NCI-H524 (cell line): ENCODE measurements around the gene KCNC1.
A peak's percentile ranks its signal among the peaks of the same experiment; 100 is the strongest.

Experiments used
- DNase-seq, 2 experiments: peaks; one replicate each; lab custom pipeline; 2025; lab: John Stamatoyannopoulos, UW

KCNC1 gene

DNA sequence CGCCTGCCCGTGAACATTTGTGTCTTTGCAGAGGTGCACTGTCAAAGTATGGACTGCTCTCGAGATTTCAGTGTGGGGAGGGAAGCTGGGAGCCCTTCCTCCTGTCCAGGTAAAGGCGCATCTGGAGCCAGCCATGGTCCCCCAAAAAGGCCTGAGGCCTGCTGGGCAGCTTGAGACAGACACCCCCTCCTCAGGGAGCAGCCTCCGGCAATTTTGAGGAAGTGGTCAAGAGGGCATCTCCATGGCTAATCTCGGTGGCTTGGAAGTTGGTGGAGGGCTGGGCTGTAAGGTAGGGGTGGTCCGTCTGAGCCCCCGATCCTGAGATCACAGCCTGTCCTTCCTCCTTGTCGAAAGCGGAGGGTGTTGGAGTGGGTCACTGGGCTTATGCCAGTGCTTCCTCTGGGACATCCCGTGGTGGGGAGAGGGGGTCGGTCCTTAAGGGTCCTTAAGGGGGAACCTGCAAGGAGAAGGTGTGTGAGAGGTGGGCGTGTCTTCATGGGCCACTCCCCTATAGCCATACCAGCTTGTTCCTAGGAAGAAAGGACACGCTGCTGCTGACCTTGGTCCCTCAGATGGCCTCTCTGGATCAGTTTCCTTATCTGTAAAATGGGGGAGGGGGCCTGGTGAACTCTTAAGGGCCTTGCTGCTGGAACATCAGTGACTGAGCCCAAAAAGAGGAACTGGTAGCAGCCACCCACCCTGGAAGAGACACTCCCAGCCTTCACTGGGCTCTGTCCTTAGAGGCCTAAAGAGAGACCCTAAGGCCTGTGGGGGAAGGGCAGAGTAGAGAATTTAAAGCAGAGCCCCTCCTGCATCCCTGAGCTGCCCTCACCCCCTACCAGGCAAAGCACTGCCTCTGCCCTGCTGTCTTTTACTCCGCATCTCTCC is 2.6 kb downstream of the KCNC1 start:
- no peak for DNase-seq

DNA sequence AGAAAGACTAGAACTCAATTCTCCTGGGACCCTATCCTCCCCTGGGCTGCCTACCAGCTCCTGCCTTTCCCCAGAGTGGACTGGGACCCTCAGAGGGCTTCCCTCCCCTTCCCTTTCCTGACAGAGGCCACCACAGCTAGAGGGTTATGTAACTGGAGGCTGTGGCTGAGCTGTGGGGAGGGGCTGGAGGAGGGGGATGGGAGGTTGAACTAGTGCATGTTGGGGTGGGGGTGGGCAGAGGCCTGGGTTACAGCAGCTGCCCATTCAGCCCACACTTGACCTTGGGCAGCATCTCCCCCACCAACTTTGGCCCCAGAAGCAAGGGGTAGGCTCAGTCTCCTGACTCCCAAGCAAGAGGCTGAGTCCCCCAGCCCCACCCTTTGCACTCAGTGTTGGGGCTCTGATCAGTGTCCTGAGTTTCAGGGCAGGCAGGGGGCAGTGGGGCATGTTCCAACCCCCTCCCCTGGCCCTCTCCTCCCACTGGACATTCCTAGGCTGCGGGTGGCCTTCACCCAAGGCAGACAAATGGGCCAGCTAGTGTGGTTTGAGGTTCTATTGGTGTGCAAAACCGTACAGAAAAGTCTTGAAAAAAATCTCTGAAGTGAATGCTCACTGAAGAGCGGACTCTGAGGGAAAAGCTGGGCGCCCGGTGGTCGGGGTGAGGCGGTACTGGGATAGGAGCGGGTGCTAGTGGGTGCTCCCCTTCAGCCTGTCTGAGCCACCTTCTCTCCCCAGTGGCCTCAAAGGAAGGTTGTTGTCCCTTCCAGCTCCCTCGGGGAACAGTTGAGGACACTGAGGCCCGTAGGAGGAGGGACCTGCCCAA is 3.8 kb downstream of the KCNC1 start:
- no peak for DNase-seq

DNA sequence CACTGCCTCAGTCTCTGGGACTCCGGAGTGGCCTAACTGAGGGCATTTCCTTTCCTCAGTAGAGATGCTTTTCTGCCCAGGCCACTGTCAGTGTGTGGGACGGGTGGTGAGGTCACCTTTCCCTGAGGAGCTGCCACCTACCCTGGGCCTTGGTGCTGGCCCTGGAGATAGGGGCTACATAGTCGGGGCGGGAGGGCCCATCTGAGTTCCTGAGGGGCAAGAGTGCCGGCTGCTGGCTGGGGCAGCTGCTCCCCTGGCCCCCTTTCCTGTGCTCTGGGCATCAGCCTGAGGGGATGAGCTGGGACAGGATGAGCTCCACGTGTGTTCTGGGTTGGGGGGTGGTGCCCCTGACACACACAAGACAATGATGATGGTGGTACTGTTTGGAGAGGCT is 5.4 kb downstream of the KCNC1 start:
- DNase-seq, result no peak

DNA sequence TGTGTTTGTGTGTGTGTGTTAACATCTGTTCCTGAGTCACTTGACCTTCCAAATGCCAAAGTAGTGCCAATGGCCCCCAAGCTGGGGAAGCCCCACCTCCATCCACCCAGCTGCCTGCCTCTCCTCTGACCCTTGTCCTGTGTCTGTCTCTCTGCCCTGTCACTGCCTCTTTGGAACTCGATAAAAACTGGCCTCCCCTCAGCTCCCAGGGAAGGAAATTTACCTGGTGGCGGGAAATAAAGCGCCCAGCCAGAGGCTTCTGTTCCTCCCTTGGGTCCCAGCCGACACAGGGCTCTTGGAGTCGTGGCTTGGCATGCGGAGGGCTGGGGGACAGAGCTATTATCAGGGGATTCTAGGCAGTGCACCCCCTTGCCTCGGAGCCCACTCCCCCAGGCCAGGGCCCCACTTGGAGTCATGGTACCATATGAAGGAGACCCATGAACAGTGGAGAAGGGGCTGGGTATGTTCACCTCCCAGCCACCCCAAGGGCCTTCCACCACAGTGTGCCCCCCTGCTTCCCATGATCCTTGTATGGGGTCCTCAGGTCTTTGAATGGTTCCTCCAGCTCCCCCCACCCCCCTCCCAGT is 6.2 kb downstream of the KCNC1 start:
- DNase-seq, result peak in 1 of 2 experiments; percentile 28

DNA sequence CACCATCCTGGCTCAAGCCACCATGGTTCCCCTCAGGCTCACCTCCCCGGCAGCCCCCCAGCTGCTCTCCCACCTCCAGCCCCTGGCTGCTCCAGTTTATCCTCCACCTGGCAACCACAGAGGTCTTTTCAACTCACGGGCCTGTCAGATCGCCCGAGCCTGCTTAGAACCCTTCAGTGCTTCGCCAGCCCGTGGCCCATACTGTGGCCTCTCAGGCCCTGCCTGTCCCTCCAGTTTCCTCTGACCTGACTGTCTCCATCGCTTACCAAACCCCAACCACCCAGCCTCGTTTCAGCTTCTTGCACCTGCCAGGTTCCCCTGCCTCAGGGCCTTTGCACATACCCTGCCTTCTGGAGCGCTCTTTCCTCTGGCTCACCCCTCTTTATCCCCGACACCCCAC is 6.9 kb downstream of the KCNC1 start:
- no peak for DNase-seq

DNA sequence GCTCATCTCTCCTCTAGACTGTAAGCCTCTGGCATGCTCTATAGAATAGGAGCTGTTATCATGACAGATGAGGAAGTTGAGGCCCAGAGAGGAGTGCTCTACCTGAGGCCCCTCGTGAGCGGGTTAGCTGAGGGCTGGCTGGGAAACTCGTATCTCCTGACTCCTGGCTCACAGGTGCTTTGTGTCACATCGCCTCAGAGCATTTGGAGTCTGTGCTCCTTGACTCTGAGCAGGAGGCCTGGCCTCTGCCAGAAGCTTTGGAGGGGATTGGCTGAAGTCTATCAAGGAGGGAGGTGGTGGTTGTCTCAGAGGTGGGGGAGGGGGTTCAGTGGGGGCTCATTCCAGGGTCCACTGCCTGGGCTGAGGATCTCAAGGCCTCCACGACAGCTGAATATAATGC is 7.4 kb downstream of the KCNC1 start:
- DNase-seq, result no peak

DNA sequence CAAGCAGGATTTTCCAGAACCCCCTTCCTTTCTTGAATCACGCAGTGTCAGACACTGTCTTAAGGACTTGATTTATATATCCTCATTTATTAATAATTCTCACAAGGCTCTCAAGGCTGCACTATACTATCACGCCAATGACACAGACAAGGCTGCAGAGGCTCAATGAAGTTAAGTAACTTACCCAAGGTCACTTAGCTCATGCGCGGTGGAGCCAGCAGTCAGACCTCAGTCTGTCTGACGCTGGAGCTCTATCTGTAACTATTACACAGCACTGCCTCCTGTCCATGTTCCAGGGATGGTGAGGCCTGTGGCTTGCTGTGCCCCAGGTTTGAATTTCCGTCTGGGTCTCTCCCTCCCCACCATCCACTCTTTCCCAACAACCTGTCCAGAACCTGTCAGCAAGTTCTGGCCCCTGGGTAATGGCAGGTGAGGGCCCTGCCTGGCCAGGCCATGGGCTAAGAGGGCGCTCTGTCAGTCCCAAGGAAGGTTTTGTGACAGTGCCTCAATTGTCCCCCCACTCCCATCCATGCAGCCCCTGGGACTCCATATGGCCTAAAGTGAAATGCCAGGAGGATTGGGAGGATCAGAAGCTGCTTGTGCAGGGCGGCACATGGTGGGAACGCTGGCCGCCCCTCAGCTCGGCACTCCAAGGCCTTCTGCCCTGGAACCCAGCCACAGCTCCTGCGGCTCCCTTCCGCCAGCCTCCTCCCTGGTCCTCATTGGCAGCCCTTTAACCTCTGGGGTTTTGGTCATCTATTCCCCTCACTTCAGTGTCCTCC is 8.6 kb downstream of the KCNC1 start:
- DNase-seq, result no peak

DNA sequence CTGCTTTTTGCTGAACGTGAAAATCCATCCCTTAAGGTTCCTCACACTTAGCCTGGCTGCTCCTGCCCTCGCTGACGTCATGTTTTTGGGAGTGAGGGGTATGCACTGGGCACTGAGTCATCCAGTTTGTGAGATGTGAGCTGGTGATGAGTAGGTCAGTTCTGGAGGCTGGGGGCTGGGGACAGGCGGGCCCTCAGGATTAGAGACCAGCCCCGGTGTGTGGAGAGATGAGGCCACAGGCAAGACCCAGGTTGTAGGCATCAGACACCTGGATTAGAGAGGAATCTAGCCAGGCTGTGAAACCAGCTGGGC is 9.2 kb downstream of the KCNC1 start:
- DNase-seq, result no peak

DNA sequence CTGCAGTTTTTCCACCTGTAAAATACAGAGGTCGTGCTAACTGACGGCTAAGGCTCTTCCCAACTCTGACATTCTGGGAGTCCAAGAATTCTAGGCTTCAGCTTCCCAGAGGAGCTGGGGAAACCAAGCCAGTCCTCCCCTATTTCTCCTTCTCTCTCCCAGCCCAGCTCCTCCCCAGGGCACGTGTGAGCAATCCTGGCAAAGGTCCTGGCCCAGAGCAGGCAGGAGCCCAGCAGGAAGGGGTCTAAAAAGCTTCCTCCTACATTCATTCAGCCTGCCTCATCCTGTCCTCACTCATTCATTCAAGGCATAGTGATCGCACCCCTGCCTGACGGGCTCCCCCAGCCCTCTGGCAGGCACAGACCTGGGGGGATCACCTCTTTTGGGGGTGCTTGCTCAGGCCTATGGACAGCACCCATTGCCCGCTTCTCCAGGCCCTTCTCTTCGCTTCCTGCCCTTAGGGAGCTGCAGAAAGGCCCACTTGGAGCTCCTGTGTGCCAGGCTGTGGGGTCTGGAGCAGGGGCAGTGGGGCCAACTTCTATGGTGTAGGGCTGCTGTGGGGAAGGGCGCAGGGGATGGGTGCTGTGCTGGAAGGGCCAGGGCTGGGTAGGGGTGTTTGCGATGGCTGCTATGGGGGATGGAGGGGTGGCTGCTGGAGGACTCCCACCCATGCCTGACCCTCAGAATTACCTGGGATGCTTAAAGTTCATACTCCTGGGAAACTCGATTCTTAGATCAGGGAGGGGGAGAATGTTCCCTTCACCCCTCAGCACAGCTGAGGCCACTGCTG is 9.8 kb downstream of the KCNC1 start:
- no peak for DNase-seq

DNA sequence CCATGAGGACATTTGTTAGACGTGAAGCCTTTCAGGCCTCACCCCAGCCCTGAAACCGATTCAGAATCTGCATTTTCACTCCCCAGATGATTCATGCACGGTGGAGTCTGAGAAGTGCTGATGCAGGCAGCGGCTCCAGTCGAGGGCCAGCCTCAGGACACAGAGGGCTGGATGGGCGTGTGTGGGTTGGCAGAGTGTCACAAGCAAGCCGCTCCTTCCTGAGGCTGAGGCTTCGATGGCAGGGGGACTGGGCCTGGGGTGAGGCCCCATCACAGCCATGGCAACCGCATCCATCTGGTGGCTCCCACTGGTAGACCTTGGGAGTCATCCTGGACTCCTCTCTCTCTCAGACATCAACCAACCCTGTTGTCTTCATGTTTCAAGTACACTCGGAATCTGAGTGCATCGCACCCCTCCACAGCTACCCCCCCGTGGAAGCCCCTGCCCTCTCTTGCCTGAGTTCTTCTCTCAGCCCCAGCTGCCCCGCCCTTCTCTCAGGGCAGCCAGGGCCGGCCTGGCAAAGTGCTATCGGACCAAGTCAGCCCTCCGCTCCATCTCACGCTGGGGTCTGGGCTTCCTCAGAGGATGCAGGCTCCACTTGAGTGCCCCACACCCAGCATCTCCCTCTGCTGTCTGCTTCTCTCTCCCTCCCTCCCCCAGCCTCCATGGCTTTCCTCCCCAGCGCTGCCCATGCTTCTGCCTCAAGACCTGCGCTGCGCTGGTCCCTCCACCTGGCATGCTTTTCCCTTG is 10.6 kb downstream of the KCNC1 start:
- no peak for DNase-seq

DNA sequence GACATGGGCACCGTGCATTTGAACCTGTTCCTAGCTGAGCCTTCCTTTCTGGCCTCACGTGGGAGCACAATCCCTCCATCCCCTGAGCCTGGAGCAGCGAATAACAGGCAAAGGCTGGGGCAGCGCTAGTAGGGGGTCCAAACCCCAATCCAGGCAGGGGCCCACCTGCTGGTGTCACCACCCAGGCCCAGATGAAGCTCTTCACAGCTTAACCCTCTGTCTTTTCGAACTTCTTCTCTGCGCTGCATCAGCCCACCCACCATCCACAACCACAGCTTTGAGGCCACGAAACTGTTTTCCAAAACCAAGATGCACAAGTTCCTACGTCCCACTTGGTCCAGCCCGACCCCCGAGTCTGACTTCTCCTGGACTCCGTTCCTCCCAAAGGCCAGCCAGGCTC is 11.5 kb downstream of the KCNC1 start:
- no peak for DNase-seq

DNA sequence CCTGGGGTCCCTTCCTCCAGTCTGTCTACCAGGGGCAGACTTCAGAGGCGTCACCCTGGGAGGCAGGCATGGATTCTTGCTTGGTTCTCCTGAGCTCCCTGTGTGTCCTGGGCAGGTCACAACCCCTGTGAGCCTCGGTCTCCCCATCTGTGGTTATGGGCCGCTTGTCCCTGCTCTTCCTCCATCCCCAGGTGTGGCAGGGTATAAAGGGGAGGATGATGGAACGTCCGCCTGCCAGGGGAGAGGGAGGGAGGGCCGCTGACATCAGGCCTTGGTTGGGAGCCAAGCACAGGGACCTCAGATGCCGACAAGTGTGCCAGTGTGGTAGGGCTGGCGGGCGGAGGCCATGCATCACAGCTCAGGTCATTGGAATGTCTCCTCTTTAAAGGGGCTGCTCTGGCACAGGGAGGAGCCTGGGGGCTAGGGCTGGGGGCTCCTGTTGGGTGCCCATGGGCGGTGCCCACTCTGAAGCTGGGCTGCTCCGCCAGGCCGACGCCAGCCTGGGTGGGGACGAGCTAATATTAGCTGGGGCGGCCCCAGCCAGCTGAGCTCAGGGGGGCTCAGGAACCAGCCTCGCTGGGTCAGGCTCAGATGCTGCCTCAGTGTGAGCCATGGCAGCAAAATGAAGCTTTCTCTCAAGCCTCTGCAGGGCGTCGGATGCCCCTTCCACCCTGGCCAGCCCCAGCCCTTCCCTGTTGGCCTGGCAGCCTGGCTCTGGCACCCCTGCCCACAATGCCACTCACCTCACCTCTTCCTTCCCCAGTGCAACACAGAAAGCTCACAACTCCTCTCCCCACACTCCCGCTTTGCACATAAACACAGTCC is 12.8 kb downstream of the KCNC1 start:
- no peak for DNase-seq

DNA sequence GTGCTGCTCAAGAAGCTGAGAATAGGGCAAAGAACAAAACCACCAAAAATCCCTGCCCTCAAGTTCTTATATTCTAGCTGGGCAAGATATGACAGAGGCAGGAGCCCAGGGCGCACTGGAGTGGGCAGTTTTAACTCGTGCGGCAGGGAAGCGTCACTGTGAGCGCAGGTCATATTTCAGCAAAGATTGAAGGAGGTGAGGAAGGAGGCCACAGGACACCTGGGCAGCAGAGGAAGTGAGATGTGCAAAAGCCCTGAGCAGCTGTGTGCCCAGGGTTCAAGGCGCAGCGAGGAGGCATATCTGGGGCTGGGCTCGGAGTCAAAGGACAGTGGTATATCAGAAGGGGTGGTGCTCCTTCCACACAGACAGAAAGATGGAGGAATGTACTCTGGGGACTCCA is 13.5 kb downstream of the KCNC1 start:
- DNase-seq, result no peak

DNA sequence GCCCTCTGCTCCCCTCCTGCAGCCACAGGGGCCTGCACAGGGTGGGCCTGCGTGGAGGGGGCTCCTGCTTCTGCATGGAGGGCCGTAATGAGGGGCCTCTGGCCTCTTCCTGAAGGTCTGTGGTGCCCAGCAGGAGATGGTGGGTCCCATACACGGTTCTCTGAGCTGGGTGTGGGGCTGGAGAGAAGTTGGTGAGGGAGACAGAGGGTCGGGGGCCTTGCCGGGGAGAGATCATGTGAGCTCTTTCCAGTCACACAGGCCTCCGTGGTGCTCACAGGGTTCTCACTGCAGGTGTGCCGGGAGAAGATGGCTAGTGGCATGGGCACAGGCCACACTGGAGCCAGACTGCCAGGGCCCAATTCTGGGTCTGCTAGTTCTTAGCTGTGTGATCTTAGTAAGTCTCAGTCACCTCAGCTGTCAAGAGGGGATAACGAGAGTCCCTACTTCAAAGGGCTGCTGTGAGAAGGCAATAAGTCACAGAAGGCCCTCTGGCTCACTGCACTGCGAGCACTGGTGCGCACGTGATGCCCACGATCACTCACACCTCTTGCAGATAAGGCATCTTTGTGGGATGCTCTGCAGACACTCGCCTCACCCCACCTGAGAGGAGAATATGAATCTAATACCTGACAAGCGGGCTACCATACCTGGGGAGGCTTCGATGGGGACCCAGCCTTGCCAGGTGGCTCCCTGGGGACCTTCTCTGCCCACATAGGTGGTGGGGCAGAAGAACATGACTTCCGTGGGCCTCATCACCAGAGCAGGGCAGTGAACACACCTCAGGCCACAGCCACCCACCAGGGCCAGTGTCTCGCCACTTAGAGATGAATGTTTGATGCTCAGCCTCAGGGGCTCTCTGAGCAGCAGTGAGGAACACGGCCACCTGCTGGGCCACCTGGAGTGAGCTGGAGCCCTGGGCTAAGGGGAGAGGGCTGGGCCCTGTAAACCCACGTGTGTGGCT is 14.5 kb downstream of the KCNC1 start:
- DNase-seq, result peak in 1 of 2 experiments; percentile 14

DNA sequence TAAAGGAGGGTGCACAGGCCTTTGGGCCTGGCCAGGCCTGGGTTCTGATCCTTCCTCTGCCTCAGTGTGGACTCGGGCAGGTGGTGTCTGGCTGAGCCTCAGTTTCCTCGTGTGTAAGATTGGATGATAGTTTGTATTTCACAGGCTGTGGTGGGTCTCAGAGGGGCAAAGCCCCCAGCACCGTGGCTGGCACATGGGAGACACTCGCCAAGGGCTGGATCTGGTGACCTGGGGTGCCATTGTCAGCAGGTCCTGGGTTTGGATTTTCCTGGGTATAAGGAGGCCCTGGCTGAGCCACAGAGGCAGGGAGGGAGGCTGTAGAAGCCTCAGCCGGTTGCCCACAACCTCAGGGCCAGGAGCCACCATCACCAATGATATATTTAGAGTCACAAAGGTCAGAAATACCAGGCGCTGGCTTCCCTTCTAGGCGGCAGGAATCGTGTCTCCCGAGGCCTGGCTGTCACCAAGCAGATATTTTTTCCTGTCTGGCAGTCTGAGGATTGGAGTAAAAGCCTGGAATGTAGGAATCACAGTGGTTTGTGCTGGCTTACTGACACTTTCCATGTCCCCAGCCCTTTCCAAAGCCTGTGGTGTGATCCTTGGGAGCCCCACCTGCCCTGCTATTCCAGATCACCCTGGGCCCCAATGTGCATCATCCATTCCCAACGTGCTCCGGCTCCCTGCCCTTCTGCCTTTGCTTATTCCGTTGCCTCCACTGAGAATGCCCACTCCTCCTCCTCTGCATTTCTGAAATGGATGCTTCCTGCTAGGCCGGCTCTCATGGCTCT is 15.6 kb downstream of the KCNC1 start:
- no peak for DNase-seq

DNA sequence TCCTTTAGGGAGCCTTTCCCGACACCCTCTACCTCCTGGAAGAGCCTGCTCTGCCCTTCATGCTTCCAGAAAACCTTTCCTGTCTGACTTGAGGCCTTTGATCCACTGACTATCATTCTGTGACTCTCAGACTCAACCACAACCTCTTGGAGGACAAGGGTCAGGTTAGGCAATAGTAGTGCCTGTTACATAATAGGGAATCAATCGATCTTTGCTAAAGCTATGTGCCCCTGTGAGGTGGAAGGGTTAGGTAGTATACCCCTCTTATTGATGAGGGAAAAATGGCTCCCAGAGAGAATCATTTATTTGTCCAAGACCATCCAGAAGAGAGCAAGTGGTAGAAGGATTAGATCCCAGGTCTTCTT is 16.2 kb downstream of the KCNC1 start:
- DNase-seq, result no peak

DNA sequence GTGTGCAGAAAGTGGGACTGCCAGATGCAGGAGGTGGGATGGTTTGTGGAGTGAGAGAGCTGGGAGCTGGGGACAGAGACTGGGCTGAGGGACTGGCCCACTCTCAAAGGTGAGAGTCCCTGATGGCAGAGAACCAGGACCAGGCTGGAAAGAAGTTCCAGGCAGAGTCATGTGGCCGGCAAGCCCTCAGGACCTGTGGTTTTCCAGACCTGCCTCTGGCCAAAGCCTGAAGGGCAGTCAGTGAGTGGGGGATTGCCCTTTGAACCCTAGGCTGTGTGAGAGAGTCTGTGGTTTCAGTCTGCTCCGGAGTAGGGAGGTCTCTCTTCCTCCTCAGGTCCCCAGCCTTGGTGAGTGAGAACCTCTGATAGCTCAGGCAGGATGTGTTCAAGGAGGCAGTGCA is 17.0 kb downstream of the KCNC1 start:
- no peak for DNase-seq

DNA sequence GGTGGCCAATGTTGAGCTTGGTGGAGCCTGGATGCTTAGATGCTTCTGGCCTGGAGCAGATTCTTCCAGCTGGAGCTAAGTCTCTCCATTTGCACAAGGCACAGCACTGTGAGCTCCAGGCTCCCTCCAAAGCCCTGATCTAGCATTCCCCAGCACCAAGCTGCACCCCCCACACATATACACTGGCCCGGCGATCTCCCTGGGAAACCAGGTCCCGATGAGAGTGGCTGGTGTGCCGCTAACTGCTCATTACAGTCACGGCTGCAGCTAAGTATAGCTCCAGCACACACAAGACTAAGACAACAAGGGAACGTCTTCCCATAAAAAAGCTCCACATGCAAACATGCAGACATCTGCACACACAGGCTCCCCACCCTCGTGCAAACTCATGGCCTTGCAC is 17.6 kb downstream of the KCNC1 start:
- no peak for DNase-seq
